ENCODE results near the gene STEEP1. TPM values are rescaled to one million over a fixed set of nuclear protein-coding genes. Genes with fewer than 3 reads are reported as not detected.

Gene STEEP1
- total and polyA plus RNA-seq, 2 of the 13 experiments (the other 11 are each of a cell fraction or from before 2014, with no cell fraction given), result 7.7 to 23.1 TPM

- POLR2A ChIA-PET, result interaction anchor here (0.8 to 1.3 kb wide), 3 partner anchors 30 to 186 kb away, joined by 3 read pairs; partner anchors contain the start of genes RPL39 and UBE2A
- peaks cover 45% of the 10 kb centered on the region for H3K79me2 ChIP-seq (ENCODE audit: insufficient read depth, low read length)
- FAIRE-seq (no peak), DNase-seq (ENCODE audit: low spot score) (no peak), ATAC-seq (no peak)
- BruUV-seq (replicated peaks), result no TSS peak
- no peaks in the 10 kb centered on the region; a peak in 1 of 5 replicates for H3K36me3 ChIP-seq (replicated peaks in 1 of 2; ENCODE audit: control insufficient read depth in 1 of 2, insufficient read depth in 2 of 2, low read length in 2 of 2)
- no peaks in the 10 kb centered on the region for H3K27me3 ChIP-seq (ENCODE audit: control insufficient read depth in 1 of 2, insufficient read depth in 2 of 2, low read length in 2 of 2)
- peaks cover 26% of the 10 kb centered on the region for H3K4me1 ChIP-seq (ENCODE audit: insufficient read depth, low read length)
- H3K4me2 ChIP-seq (ENCODE audit: low read depth, low read length), result peak overlapping the region; percentile 68
- H3K27ac ChIP-seq (ENCODE audit: extremely low read length, insufficient read depth, low read length), result no peak overlapping the region
- CTCF ChIA-PET (ENCODE audit: low intra/inter-chr PET ratio, low total read pairs), result no interaction called here
- H2AFZ ChIP-seq (ENCODE audit: low read length), result no peak overlapping the region
- in situ Hi-C loops (cut with HindIII; ENCODE audit: extremely low pct_ligation_motif_present, low pct_unique_long_range_greater_than_20kb), result no loop called here
- TF ChIP-seq ZNF660 (CRISPR knock-in tag; IDR thresholded peaks at IDR 0.05; ENCODE audit: borderline replicate concordance, low read depth) (no peak), SIX4 (CRISPR knock-in tag; IDR thresholded peaks at IDR 0.05) (no peak), ZSCAN29 (CRISPR knock-in tag; conservative IDR thresholded peaks at IDR 0.05) (no peak)
- TF ChIP-seq, protein P1, sequence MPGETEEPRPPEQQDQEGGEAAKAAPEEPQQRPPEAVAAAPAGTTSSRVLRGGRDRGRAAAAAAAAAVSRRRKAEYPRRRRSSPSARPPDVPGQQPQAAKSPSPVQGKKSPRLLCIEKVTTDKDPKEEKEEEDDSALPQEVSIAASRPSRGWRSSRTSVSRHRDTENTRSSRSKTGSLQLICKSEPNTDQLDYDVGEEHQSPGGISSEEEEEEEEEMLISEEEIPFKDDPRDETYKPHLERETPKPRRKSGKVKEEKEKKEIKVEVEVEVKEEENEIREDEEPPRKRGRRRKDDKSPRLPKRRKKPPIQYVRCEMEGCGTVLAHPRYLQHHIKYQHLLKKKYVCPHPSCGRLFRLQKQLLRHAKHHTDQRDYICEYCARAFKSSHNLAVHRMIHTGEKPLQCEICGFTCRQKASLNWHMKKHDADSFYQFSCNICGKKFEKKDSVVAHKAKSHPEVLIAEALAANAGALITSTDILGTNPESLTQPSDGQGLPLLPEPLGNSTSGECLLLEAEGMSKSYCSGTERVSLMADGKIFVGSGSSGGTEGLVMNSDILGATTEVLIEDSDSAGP (CRISPR knock-in tag; IDR thresholded peaks at IDR 0.05; ENCODE audit: borderline replicate concordance), result 0 out of 2 replicates have a peak, but pooled peaks have one; percentile 6
- intact Hi-C loops (cut with micrococcal nuclease; ENCODE audit: unreplicated experiment), result no loop called here
- peak overlapping the region; percentile 76 to 89 (median 82) for H3K4me3 ChIP-seq (replicated peaks in 1 of 3; ENCODE audit: insufficient read depth in 1 of 3, low read depth in 2 of 3, low read length in 3 of 3)
- peak overlapping the region; percentile 58; the same call in 1 of the 2 replicates for H3K9ac ChIP-seq (ENCODE audit: insufficient read depth, low read depth, low read length)
- 8% methylated on average over 15 of the region's 17 CpGs for WGBS (ENCODE audit: low lambda C conversion rate)
- H3K9me3 ChIP-seq (ENCODE audit: low read length), result no peaks in the 10 kb centered on the region
- 0 out of 2 replicates have a peak, but pooled peaks cover 6% of the 10 kb centered on the region for H4K20me1 ChIP-seq (ENCODE audit: insufficient read depth, low read length)
Observed at GRCh38 chrX:119604766-119605463, 39.7 kb upstream of the STEEP1 start.

DNA sequence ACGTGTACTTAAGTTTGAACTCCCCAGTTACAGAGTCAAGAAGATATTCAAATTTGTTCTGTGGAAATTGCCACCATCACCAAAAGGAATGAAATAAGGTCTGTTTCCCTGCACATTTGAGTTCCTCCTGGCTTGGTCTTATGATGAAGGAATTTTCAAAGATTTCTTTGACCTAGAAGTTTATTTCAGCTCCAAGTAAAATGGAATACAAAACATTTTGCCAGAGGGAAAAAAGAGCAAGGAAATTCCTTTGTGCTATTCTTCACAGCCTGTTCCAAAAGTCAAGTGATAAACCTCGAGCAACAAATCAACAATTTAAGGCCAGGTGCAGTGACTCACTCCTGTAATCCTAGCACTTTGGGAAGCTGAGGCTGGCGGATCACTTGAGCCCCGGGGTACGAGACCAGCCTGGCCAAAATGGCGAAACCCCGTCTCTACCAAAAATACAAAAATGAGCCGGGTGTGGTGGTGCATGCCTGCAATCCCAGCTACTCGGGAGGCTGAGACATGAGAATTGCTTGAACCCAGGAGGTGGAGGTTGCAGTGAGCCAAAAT lies 37.6 kb upstream of the STEEP1 start:
- ChIA-PET CTCF (ENCODE audit: low intra/inter-chr PET ratio, low total read pairs) (no interaction called here), POLR2A (interaction anchor here (1.2 kb wide), 1 partner anchor 29 kb away, joined by 4 read pairs; the partner anchor contains the start of gene UBE2A)
- H4K20me1 ChIP-seq (ENCODE audit: insufficient read depth, low read length), result 0 out of 2 replicates have a peak, but pooled peaks cover 6% of the 10 kb centered on the region
- no peak overlapping the region for H3K4me3 ChIP-seq (replicated peaks in 1 of 3; ENCODE audit: insufficient read depth in 1 of 3, low read depth in 2 of 3, low read length in 3 of 3)
- H3K36me3 ChIP-seq (replicated peaks in 1 of 2; ENCODE audit: control insufficient read depth in 1 of 2, insufficient read depth in 2 of 2, low read length in 2 of 2), result no peaks in the 10 kb centered on the region; a peak in 1 of 5 replicates
- 90% methylated on average over 9 of the region's 9 CpGs for WGBS (ENCODE audit: low lambda C conversion rate)
- no peaks in the 10 kb centered on the region for H3K27me3 ChIP-seq (ENCODE audit: control insufficient read depth in 1 of 2, insufficient read depth in 2 of 2, low read length in 2 of 2)
- ATAC-seq, result no peak
- no peak overlapping the region for H3K27ac ChIP-seq (ENCODE audit: extremely low read length, insufficient read depth, low read length)
- no peak for FAIRE-seq
- no peak overlapping the region for H3K9ac ChIP-seq (ENCODE audit: insufficient read depth, low read depth, low read length)
- H3K9me3 ChIP-seq (ENCODE audit: low read length), result no peaks in the 10 kb centered on the region
- no peak overlapping the region for H2AFZ ChIP-seq (ENCODE audit: low read length)
- BruUV-seq (replicated peaks), result no TSS peak
- intact Hi-C loops (cut with micrococcal nuclease; ENCODE audit: unreplicated experiment) (no loop called here), in situ Hi-C loops (cut with HindIII; ENCODE audit: extremely low pct_ligation_motif_present, low pct_unique_long_range_greater_than_20kb) (no loop called here)
- H3K4me2 ChIP-seq (ENCODE audit: low read depth, low read length), result no peak overlapping the region
- no peak for DNase-seq (ENCODE audit: low spot score)
- H3K79me2 ChIP-seq (ENCODE audit: insufficient read depth, low read length), result peaks cover 55% of the 10 kb centered on the region
- H3K4me1 ChIP-seq (ENCODE audit: insufficient read depth, low read length), result peaks cover 26% of the 10 kb centered on the region
- TF ChIP-seq ZNF12 (CRISPR knock-in tag; IDR thresholded peaks at IDR 0.05) (no peak), ZNF775 (CRISPR knock-in tag; IDR thresholded peaks at IDR 0.05; ENCODE audit: borderline replicate concordance) (no peak), ZFP82 (CRISPR knock-in tag; IDR thresholded peaks at IDR 0.05; ENCODE audit: borderline replicate concordance) (no peak), ARNT2 (CRISPR knock-in tag; IDR thresholded peaks at IDR 0.05; ENCODE audit: low read depth) (no peak), PTBP1 (IDR thresholded peaks at IDR 0.05; ENCODE audit: low read depth, low read length, poor library complexity, severe bottlenecking) (no peak), PBX2 (CRISPR knock-in tag; IDR thresholded peaks at IDR 0.05) (no peak), WIZ (CRISPR knock-in tag; IDR thresholded peaks at IDR 0.05) (no peak)
- TF ChIP-seq, protein P2, sequence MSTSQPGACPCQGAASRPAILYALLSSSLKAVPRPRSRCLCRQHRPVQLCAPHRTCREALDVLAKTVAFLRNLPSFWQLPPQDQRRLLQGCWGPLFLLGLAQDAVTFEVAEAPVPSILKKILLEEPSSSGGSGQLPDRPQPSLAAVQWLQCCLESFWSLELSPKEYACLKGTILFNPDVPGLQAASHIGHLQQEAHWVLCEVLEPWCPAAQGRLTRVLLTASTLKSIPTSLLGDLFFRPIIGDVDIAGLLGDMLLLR (CRISPR knock-in tag; IDR thresholded peaks at IDR 0.05), result no peak

All from HepG2 (cell line).